Measurements from ENCODE around the gene NELL1. TPM values are rescaled to one million over a fixed set of nuclear protein-coding genes. Genes with fewer than 3 reads are reported as not detected.

NELL1 gene
- total RNA-seq, 1 experiment from 2014 or later: not detected

DNA sequence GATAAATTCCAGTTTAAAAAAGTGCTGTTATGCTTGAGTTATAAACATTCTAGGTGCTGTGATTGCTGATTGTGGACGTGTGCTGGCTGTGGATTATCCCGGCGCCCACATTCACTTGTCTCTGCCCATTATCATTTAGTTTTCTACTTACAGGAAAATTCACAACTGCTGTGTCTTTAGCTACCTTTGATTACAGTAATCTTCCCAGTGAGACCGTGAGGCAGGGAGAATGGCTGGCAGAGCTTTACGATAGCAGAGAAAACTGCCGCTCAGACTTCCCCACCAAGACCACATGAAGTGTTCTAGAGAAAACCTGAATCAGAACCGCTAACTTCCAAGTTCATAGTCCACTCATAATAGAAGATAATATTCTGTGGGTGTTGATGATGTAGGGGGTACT lies 34.6 kb upstream of the NELL1 start:
- CTCF ChIA-PET: no interaction called here
- TF ChIP-seq SIN3A (IDR thresholded peaks at IDR 0.05; ENCODE audit: borderline replicate concordance, insufficient read depth, low read depth, low read length): no peak
- TF ChIP-seq, protein P1, sequence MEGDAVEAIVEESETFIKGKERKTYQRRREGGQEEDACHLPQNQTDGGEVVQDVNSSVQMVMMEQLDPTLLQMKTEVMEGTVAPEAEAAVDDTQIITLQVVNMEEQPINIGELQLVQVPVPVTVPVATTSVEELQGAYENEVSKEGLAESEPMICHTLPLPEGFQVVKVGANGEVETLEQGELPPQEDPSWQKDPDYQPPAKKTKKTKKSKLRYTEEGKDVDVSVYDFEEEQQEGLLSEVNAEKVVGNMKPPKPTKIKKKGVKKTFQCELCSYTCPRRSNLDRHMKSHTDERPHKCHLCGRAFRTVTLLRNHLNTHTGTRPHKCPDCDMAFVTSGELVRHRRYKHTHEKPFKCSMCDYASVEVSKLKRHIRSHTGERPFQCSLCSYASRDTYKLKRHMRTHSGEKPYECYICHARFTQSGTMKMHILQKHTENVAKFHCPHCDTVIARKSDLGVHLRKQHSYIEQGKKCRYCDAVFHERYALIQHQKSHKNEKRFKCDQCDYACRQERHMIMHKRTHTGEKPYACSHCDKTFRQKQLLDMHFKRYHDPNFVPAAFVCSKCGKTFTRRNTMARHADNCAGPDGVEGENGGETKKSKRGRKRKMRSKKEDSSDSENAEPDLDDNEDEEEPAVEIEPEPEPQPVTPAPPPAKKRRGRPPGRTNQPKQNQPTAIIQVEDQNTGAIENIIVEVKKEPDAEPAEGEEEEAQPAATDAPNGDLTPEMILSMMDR (IDR thresholded peaks at IDR 0.05): no peak
- in situ Hi-C loops (cut with HindIII; ENCODE audit: low pct_unique_long_range_greater_than_20kb, low sequenced_read_pairs): no loop called here
- Histone ChIP-seq H3K4me1 (ENCODE audit: control insufficient read depth, insufficient read depth, low read length) (no peaks in the 10 kb centered on the region), H3K36me3 (ENCODE audit: control insufficient read depth, insufficient read depth, low read length) (no peaks in the 10 kb centered on the region), H3K9me3 (ENCODE audit: control insufficient read depth, insufficient read depth, low read depth, low read length) (no peaks in the 10 kb centered on the region), H3K27me3 (ENCODE audit: control insufficient read depth, insufficient read depth, low read length) (peaks cover 3% of the 10 kb centered on the region), H3K4me3 (ENCODE audit: low read depth in 2 of 2, low read length in 2 of 2) (no peak overlapping the region), H3K27ac (ENCODE audit: low read length) (no peak overlapping the region)
- intact Hi-C loops (cut with micrococcal nuclease; ENCODE audit: unreplicated experiment): no loop called here
- BruUV-seq (replicated peaks): no TSS peak
- POLR2A ChIA-PET: no interaction called here
- DNase-seq (ENCODE audit: low read depth, low spot score) (no peak), ATAC-seq (no peak)

DNA sequence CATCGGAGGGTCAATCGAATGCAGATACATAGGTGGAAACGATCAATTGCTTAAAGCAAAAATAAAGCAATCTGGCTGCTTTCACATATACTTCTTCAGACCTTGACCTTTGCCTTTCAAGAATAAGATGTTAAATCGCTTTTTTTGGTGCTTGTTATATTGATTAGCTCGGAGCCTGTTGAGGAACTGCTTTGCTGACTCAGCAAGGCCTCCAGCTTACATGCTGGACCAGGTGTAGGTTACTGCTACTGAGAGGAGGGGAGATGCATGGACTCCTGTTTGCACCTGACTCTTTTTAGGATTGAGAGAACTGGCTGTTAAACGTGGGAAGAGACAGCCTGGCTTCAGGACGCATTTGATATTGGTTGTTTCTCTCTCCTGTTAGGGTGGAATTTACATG lies 31.3 kb upstream of the NELL1 start:
- intact Hi-C loops (cut with micrococcal nuclease; ENCODE audit: unreplicated experiment): no loop called here
- H3K4me3 ChIP-seq (ENCODE audit: low read depth in 2 of 2, low read length in 2 of 2): no peak overlapping the region
- BruUV-seq (replicated peaks): no TSS peak
- no peaks in the 10 kb centered on the region for H3K36me3 ChIP-seq (ENCODE audit: control insufficient read depth, insufficient read depth, low read length)
- ChIA-PET CTCF (no interaction called here), POLR2A (no interaction called here)
- H3K9me3 ChIP-seq (ENCODE audit: control insufficient read depth, insufficient read depth, low read depth, low read length): no peaks in the 10 kb centered on the region
- DNase-seq (ENCODE audit: low read depth, low spot score): no peak
- TF ChIP-seq, protein P2, sequence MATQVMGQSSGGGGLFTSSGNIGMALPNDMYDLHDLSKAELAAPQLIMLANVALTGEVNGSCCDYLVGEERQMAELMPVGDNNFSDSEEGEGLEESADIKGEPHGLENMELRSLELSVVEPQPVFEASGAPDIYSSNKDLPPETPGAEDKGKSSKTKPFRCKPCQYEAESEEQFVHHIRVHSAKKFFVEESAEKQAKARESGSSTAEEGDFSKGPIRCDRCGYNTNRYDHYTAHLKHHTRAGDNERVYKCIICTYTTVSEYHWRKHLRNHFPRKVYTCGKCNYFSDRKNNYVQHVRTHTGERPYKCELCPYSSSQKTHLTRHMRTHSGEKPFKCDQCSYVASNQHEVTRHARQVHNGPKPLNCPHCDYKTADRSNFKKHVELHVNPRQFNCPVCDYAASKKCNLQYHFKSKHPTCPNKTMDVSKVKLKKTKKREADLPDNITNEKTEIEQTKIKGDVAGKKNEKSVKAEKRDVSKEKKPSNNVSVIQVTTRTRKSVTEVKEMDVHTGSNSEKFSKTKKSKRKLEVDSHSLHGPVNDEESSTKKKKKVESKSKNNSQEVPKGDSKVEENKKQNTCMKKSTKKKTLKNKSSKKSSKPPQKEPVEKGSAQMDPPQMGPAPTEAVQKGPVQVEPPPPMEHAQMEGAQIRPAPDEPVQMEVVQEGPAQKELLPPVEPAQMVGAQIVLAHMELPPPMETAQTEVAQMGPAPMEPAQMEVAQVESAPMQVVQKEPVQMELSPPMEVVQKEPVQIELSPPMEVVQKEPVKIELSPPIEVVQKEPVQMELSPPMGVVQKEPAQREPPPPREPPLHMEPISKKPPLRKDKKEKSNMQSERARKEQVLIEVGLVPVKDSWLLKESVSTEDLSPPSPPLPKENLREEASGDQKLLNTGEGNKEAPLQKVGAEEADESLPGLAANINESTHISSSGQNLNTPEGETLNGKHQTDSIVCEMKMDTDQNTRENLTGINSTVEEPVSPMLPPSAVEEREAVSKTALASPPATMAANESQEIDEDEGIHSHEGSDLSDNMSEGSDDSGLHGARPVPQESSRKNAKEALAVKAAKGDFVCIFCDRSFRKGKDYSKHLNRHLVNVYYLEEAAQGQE (IDR thresholded peaks at IDR 0.05; ENCODE audit: insufficient read depth in 1 of 2, low read depth in 2 of 2, low read length in 1 of 2): no peak
- TF ChIP-seq SIN3A (IDR thresholded peaks at IDR 0.05; ENCODE audit: borderline replicate concordance, insufficient read depth, low read depth, low read length) (no peak), POLR2AphosphoS5 (IDR thresholded peaks at IDR 0.05; ENCODE audit: low read depth, low read length) (no peak), TCF7L2 (IDR thresholded peaks at IDR 0.05; ENCODE audit: low read depth, low read length) (no peak)
- TF ChIP-seq, protein P1 (IDR thresholded peaks at IDR 0.05): no peak
- ATAC-seq: no peak
- H3K27me3 ChIP-seq (ENCODE audit: control insufficient read depth, insufficient read depth, low read length): peaks cover 3% of the 10 kb centered on the region
- in situ Hi-C loops (cut with HindIII; ENCODE audit: low pct_unique_long_range_greater_than_20kb, low sequenced_read_pairs): no loop called here
- no peaks in the 10 kb centered on the region for H3K4me1 ChIP-seq (ENCODE audit: control insufficient read depth, insufficient read depth, low read length)
- H3K27ac ChIP-seq (ENCODE audit: low read length): no peak overlapping the region

DNA sequence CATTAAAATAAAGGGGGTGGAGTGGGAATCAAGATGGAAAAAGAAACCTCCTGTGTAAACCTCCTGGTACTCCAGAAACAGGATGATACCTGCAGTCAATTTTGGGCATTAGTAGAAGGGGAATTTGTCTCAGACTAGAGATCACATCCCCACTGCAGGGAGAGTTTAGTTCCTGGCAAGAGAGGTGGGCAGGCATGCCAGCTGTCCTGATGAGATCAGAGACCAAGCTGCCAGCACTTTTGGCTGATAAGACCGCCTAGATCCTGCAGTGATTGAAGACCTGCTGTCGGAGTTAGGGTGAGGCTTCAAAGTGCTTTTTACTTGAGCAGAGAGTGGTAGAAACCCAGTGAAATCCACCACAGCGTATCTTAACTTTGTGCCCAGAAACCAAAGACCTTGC lies 29.7 kb upstream of the NELL1 start:
- Histone ChIP-seq H3K27ac (ENCODE audit: low read length) (no peak overlapping the region), H3K4me3 (ENCODE audit: low read depth in 2 of 2, low read length in 2 of 2) (no peak overlapping the region), H3K27me3 (ENCODE audit: control insufficient read depth, insufficient read depth, low read length) (peaks cover 3% of the 10 kb centered on the region), H3K36me3 (ENCODE audit: control insufficient read depth, insufficient read depth, low read length) (no peaks in the 10 kb centered on the region), H3K9me3 (ENCODE audit: control insufficient read depth, insufficient read depth, low read depth, low read length) (no peaks in the 10 kb centered on the region), H3K4me1 (ENCODE audit: control insufficient read depth, insufficient read depth, low read length) (no peaks in the 10 kb centered on the region)
- POLR2A ChIA-PET: no interaction called here
- DNase-seq (ENCODE audit: low read depth, low spot score) (no peak), ATAC-seq (no peak)
- intact Hi-C loops (cut with micrococcal nuclease; ENCODE audit: unreplicated experiment): no loop called here
- BruUV-seq (replicated peaks): no TSS peak
- CTCF ChIA-PET: no interaction called here
- in situ Hi-C loops (cut with HindIII; ENCODE audit: low pct_unique_long_range_greater_than_20kb, low sequenced_read_pairs): no loop called here
- no peak for TF ChIP-seq TCF7L2 (IDR thresholded peaks at IDR 0.05; ENCODE audit: low read depth, low read length)
- TF ChIP-seq, protein P1 (IDR thresholded peaks at IDR 0.05): no peak
- TF ChIP-seq SIN3A (IDR thresholded peaks at IDR 0.05; ENCODE audit: borderline replicate concordance, insufficient read depth, low read depth, low read length): no peak
- TF ChIP-seq, protein P2 (IDR thresholded peaks at IDR 0.05; ENCODE audit: insufficient read depth in 1 of 2, low read depth in 2 of 2, low read length in 1 of 2): no peak
- TF ChIP-seq POLR2AphosphoS5 (IDR thresholded peaks at IDR 0.05; ENCODE audit: low read depth, low read length): no peak
